ENCODE data around the gene TLR8. TPM values are rescaled to one million over a fixed set of nuclear protein-coding genes. Genes with fewer than 3 reads are reported as not detected.

TLR8 gene
- under 1 TPM in 1 of 2 donors, not detected in 1; 0.26 TPM for total RNA-seq

DNA sequence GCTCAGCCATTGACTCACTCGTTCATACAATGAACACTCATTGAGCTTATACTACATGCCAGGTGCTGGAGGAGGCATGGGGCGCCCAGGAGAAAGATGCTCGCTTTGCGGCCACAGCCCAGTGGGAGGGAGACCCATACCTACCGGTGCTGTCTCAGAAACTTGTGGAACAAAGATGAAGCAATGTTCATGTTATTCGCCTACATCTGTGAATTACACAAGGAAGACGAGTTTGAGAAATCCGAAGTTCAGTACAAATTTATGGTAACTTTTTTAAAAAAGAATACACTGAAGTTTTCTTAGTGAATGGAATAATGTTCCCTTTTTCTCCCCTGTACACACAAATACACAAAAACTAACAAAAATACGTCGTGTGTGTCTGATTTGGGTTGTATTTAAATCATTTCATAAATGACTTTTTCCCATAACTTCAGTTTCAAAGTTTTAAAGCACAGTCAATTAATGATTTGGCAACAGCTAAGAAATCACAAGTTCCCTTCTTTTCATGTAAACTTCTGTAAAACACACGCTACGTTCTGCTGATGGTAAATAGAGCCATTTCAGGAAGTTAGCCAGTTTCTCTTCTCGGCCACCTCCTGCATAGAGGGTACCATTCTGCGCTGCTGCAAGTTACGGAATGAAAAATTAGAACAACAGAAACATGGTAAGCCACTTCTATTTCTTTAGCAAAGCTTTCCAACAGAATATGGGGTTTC is at the start of gene TLR8:
TSS of gene TLR8 (plus strand) at position 575 of the 716 bp plus-strand sequence. CDS start at position 662, 87 bp downstream.
- no peaks in the 10 kb centered on the region for H3K4me1 ChIP-seq
- intact Hi-C loops (cut with DNase I) = no loop called here
- H3K9me3 ChIP-seq = no peaks in the 10 kb centered on the region
- DNase-seq (no peak), ATAC-seq (no peak)
- no peaks in the 10 kb centered on the region for H3K36me3 ChIP-seq (replicated peaks in 1 of 2; ENCODE audit: insufficient read depth in 1 of 2, low read depth in 2 of 2)
- H3K27me3 ChIP-seq = no peaks in the 10 kb centered on the region
- no peak within 1 kb of the TSS for H3K4me3 ChIP-seq
- 79 to 88% methylated on average over 15 of the region's 15 CpGs for whole genome bisulfite sequencing, 2 donors
- H3K27ac ChIP-seq = no peak within 1 kb of the TSS
- TF ChIP-seq, protein P1, sequence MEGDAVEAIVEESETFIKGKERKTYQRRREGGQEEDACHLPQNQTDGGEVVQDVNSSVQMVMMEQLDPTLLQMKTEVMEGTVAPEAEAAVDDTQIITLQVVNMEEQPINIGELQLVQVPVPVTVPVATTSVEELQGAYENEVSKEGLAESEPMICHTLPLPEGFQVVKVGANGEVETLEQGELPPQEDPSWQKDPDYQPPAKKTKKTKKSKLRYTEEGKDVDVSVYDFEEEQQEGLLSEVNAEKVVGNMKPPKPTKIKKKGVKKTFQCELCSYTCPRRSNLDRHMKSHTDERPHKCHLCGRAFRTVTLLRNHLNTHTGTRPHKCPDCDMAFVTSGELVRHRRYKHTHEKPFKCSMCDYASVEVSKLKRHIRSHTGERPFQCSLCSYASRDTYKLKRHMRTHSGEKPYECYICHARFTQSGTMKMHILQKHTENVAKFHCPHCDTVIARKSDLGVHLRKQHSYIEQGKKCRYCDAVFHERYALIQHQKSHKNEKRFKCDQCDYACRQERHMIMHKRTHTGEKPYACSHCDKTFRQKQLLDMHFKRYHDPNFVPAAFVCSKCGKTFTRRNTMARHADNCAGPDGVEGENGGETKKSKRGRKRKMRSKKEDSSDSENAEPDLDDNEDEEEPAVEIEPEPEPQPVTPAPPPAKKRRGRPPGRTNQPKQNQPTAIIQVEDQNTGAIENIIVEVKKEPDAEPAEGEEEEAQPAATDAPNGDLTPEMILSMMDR (IDR thresholded peaks at IDR 0.05) = no peak
- TF ChIP-seq POLR2A (IDR thresholded peaks at IDR 0.05) = no peak

DNA sequence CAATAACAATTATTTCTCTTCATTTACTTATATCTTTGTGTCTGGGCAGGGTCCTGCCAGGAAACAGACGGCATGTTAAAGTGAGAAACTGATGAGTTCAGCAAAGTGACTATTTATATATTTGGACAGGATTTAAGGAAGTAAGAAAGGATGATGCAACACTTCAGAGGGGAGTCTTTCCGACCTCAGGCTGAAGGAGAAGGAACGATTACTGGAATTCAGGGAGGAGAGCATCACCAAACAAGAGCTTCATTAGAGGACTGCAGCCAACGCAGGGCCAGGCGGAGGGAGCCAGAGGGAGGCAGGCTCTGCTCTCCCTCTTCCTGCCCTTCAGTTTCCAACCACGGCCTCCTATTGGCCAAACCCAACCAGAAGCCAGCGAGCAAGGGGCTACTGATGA is 41.1 kb upstream of the TLR8 start:
- no peak overlapping the region for H3K27ac ChIP-seq
- DNase-seq = peak in 1 of 4 donors; percentile 6
- H3K4me3 ChIP-seq = no peak overlapping the region
- no peaks in the 10 kb centered on the region for H3K27me3 ChIP-seq
- H3K36me3 ChIP-seq (replicated peaks in 1 of 2; ENCODE audit: insufficient read depth in 1 of 2, low read depth in 2 of 2) = no peaks in the 10 kb centered on the region
- intact Hi-C loops (cut with DNase I) = no loop called here
- TF ChIP-seq POLR2A (IDR thresholded peaks at IDR 0.05) = no peak
- TF ChIP-seq, protein P1 (IDR thresholded peaks at IDR 0.05) = no peak
- WGBS, 2 donors = 52 to 73% methylated on average over 7 of the region's 7 CpGs
- ATAC-seq = no peak
- H3K9me3 ChIP-seq = no peaks in the 10 kb centered on the region
- no peaks in the 10 kb centered on the region for H3K4me1 ChIP-seq

DNA sequence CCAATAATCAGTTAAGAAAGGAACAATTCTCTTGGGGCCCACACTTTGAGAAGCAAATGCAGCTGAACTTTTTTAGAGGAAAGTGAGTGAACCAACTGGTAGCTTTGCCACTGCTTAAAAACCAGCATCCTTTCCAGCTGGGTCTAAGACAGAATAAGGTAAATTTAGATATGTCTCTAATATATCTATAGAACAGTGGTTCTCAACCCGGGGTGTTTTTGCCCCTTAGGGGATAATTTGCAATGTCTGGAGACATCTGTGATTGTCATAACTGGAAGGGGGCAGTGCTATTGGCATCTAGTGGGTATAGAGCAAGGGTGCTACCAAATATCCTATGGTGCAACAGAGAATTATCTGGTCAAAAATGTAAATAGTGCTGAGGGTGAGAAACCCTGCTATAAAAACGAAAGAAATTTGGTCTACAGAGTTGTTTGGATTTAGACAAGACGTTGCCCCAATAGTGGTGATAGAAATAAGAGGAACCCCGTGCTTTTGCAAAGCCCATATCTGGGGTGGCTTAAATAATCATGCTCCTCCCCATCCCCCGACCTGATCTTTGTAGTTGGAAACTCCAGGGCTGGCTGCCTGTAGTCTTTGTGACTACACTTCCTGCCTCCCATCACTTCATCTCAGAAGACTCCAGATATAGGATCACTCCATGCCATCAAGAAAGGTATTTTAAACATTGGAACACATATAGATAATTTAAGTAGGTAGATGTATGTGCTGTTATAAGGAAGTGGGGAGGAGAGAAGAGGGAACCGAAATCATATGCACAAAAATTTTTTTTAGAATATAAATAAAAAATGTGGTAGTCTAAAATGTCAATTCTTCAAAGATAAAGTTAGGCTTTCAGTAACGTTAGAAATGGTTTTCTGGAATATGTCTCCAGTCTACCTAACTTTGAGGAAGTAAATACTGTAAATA is 39.7 kb upstream of the TLR8 start, which contains the start of gene TLR7:
TSS of gene TLR7 (plus strand) at position 622 of the 927 bp plus-strand sequence. CDS start 507 bp downstream, outside the sequence.
- Histone ChIP-seq H3K4me3 (no peak within 1 kb of the TSS), H3K36me3 (replicated peaks in 1 of 2; ENCODE audit: insufficient read depth in 1 of 2, low read depth in 2 of 2) (no peaks in the 10 kb centered on the region), H3K27me3 (no peaks in the 10 kb centered on the region), H3K9me3 (no peaks in the 10 kb centered on the region), H3K4me1 (no peaks in the 10 kb centered on the region), H3K27ac (no peak within 1 kb of the TSS)
- DNase-seq = no peak
- intact Hi-C loops (cut with DNase I) = no loop called here
- TF ChIP-seq, protein P1 (IDR thresholded peaks at IDR 0.05) = no peak
- TF ChIP-seq POLR2A (IDR thresholded peaks at IDR 0.05) = no peak
- WGBS, 2 donors = 41 to 53% methylated on average over 7 of the region's 7 CpGs
- ATAC-seq = no peak

DNA sequence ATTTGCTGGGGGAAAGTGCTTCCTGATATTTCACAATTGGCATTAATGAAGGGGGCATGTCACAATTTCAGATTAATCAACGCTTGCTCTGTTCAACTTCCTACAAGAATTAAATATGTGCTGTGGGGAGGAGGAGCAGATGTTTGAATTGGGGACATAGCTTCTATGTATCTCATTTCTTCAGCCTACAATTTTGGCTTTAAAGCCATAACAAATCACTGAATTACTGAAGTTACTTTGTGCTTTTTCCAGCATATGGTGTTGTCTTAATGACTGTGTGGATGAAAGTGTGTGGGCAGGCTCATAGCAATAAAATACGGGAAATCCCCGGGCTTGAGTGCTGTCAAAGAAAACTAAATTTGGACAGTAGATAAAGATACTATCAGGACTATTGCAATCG is 38.7 kb upstream of the TLR8 start:
- intact Hi-C loops (cut with DNase I) = no loop called here
- no peaks in the 10 kb centered on the region for H3K9me3 ChIP-seq
- H3K27ac ChIP-seq = no peak overlapping the region
- H3K4me3 ChIP-seq = no peak overlapping the region
- no peaks in the 10 kb centered on the region for H3K36me3 ChIP-seq (replicated peaks in 1 of 2; ENCODE audit: insufficient read depth in 1 of 2, low read depth in 2 of 2)
- H3K27me3 ChIP-seq = no peaks in the 10 kb centered on the region
- DNase-seq (no peak), ATAC-seq (no peak)
- TF ChIP-seq, protein P1 (IDR thresholded peaks at IDR 0.05) = no peak
- TF ChIP-seq POLR2A (IDR thresholded peaks at IDR 0.05) = no peak
- 46 to 58% methylated on average over 4 of the region's 4 CpGs for WGBS, 2 donors
- H3K4me1 ChIP-seq = no peaks in the 10 kb centered on the region

All from body of pancreas (tissue), 4 donors.